Lower leg skin (tissue), 4 donors: ENCODE measurements around the gene TLR10. TPM values are rescaled to one million over a fixed set of nuclear protein-coding genes. Genes with fewer than 3 reads are reported as not detected.
"Not testable (repeated sequence)": the region's sequence is repeated elsewhere in the genome, so short reads cannot be mapped to it uniquely, and the experiment has no call there.

Experiments
- DNase-seq, 2 donors: peaks; one replicate each; pipeline ENCODE4 v3.0.0-alpha.2; 2019; ENCODE audit warnings: low spot score in 2 of 2
- H3K4me3 ChIP-seq: fragments of 200-600 bp; sonication (generic); 2 replicates; pipeline ENCODE4 v1.5.1; 2017; ENCODE audit warnings: mild to moderate bottlenecking, low read depth; ENCODE audit not compliant: poor library complexity, severe bottlenecking
- CTCF ChIP-seq, 3 donors: fragments of 450-650 bp; IDR thresholded peaks; one replicate each; pipeline ENCODE4 v1.5.1; 2016; ENCODE audit warnings: antibody characterized with exemption in 3 of 3, mild to moderate bottlenecking in 3 of 3, moderate library complexity in 2 of 3
- POLR2A ChIP-seq, 2 donors: fragments of 450-650 bp; IDR thresholded peaks; one replicate each; pipeline ENCODE4 v1.6.1; 2016 to 2017; ENCODE audit warnings: antibody characterized with exemption in 2 of 2, mild to moderate bottlenecking in 1 of 2, moderate library complexity in 1 of 2
- WGBS, 2 donors: methylation state at CpG; one replicate each; pipeline ENCODE4 v1.1.5; 2018; 5-methylcytosine and 5-hydroxymethylcytosine counted together
- intact Hi-C: fragments of 100-400 bp; cut with DNase I; formaldehyde crosslinking; loops from one replicate; pipeline ENCODE4 v1.15.0; 2023; ENCODE audit warnings: low total_unique reads
- total RNA-seq, 4 donors: library from RNA; depleted of rRNA; stranded (reverse); fragments of >200 nt; gene quantifications; one replicate each; pipeline ENCODE4 v1.1.0, GENCODE V29; 2016

Gene TLR10
- total RNA-seq, 4 donors from 2014 or later = 0.06 to 1.4 (median 0.21) TPM; not detected in 1

GRCh38 chr4:38768968-38769394 lies 13.8 kb downstream of the TLR10 start:
- TF ChIP-seq CTCF (IDR thresholded peaks at IDR 0.05) (no peak), POLR2A (IDR thresholded peaks at IDR 0.05) (no peak)
- WGBS, 2 donors = 51 to 52% methylated on average over 5 of the region's 5 CpGs
- intact Hi-C loops = no loop called here
- no peak overlapping the region for H3K4me3 ChIP-seq
- DNase-seq = no peak

GRCh38 chr4:38766940-38767339 lies 15.8 kb downstream of the TLR10 start:
- H3K4me3 ChIP-seq, intact Hi-C loops: not testable (repeated sequence)
- 94 to 98% methylated on average over 2 of the region's 2 CpGs for WGBS, 2 donors

GRCh38 chr4:38765382-38765781 lies 17.4 kb downstream of the TLR10 start:
- TF ChIP-seq CTCF (IDR thresholded peaks at IDR 0.05) = no peak
- 95% methylated on average over 3 of the region's 3 CpGs for WGBS, 2 donors
- no peak for DNase-seq
- intact Hi-C loops = no loop called here
- no peak overlapping the region for H3K4me3 ChIP-seq

More at GRCh38 chr4:38766940-38767339, 15.8 kb downstream of the TLR10 start:
- not testable (repeated sequence) for DNase-seq

GRCh38 chr4:38764277-38764676 lies 18.5 kb downstream of the TLR10 start:
- TF ChIP-seq POLR2A (IDR thresholded peaks at IDR 0.05) = no peak
- no peak for TF ChIP-seq CTCF (IDR thresholded peaks at IDR 0.05)
- H3K4me3 ChIP-seq = no peak overlapping the region
- intact Hi-C loops = no loop called here
- WGBS, 2 donors = 73 to 75% methylated on average over 3 of the region's 3 CpGs
- no peak for DNase-seq

- intact Hi-C loops = no loop called here
- 90 to 93% methylated on average over 14 of the region's 14 CpGs for WGBS, 2 donors
- TF ChIP-seq CTCF (IDR thresholded peaks at IDR 0.05) = no peak
- no peak for TF ChIP-seq POLR2A (IDR thresholded peaks at IDR 0.05)
- no peak overlapping the region for H3K4me3 ChIP-seq
- DNase-seq = no peak
Observed at GRCh38 chr4:38762560-38762959, 20.2 kb downstream of the TLR10 start.

GRCh38 chr4:38759790-38760122 lies 23.0 kb downstream of the TLR10 start:
- 85 to 98% methylated on average over 1 of the region's 1 CpG for WGBS, 2 donors
- H3K4me3 ChIP-seq = no peak overlapping the region
- no peak for DNase-seq
- intact Hi-C loops = no loop called here
- TF ChIP-seq POLR2A (IDR thresholded peaks at IDR 0.05) (no peak), CTCF (IDR thresholded peaks at IDR 0.05) (no peak)
